Measurements from ENCODE around the gene TMEM198.

- TF ChIP-seq, protein P1, sequence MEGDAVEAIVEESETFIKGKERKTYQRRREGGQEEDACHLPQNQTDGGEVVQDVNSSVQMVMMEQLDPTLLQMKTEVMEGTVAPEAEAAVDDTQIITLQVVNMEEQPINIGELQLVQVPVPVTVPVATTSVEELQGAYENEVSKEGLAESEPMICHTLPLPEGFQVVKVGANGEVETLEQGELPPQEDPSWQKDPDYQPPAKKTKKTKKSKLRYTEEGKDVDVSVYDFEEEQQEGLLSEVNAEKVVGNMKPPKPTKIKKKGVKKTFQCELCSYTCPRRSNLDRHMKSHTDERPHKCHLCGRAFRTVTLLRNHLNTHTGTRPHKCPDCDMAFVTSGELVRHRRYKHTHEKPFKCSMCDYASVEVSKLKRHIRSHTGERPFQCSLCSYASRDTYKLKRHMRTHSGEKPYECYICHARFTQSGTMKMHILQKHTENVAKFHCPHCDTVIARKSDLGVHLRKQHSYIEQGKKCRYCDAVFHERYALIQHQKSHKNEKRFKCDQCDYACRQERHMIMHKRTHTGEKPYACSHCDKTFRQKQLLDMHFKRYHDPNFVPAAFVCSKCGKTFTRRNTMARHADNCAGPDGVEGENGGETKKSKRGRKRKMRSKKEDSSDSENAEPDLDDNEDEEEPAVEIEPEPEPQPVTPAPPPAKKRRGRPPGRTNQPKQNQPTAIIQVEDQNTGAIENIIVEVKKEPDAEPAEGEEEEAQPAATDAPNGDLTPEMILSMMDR (IDR thresholded peaks at IDR 0.05; ENCODE audit: low read depth, low read length, poor library complexity, severe bottlenecking), result no peak
- TF ChIP-seq EZH2phosphoT487 (IDR thresholded peaks at IDR 0.05; ENCODE audit: borderline replicate concordance, low read length), result no peak
Observed at GRCh38 chr2:219551441-219552381, 7.9 kb downstream of the TMEM198 start.

Data from DOHH2 (cell line).